Thymus (tissue), 11 donors: ENCODE measurements around the gene TMEM219. TPM values are rescaled to one million over a fixed set of nuclear protein-coding genes. Genes with fewer than 3 reads are reported as not detected.

ENCODE experiments used
- DNase-seq, 9 donors: peaks; one replicate each; pipeline ENCODE4 v3.0.0-alpha.2; 2013; ENCODE audit warnings: low spot score in 9 of 9, low read depth in 6 of 9, missing footprints in 1 of 9
- H3K27ac ChIP-seq, 2 donors: one replicate each; pipeline ENCODE4 v1.5.1; 2013; ENCODE audit warnings: control low read depth in 1 of 2, low read depth in 1 of 2, low read length in 1 of 2, mild to moderate bottlenecking in 1 of 2, moderate library complexity in 1 of 2
- H3K27me3 ChIP-seq, 2 donors: one replicate each; pipeline ENCODE4 v1.5.1; 2013; ENCODE audit warnings: low read length in 1 of 2; ENCODE audit not compliant: control insufficient read depth in 2 of 2, insufficient read depth in 1 of 2
- H3K36me3 ChIP-seq, 2 donors: one replicate each; pipeline ENCODE4 v1.5.1; 2013; ENCODE audit warnings: low read length in 1 of 2, mild to moderate bottlenecking in 1 of 2, moderate library complexity in 1 of 2; ENCODE audit not compliant: control insufficient read depth in 2 of 2, insufficient read depth in 2 of 2
- H3K4me1 ChIP-seq, 2 donors: one replicate each; pipeline ENCODE4 v1.5.1; 2013; ENCODE audit warnings: low read length in 2 of 2; ENCODE audit not compliant: control insufficient read depth in 2 of 2, insufficient read depth in 2 of 2
- H3K4me3 ChIP-seq, 2 donors: one replicate each; pipeline ENCODE4 v1.5.1; 2013; ENCODE audit warnings: low read length in 2 of 2, control low read depth in 1 of 2, mild to moderate bottlenecking in 1 of 2
- H3K9me3 ChIP-seq, 2 donors: one replicate each; pipeline ENCODE4 v1.5.1; 2013; ENCODE audit warnings: low read length in 1 of 2, mild to moderate bottlenecking in 1 of 2; ENCODE audit not compliant: control insufficient read depth in 2 of 2, insufficient read depth in 1 of 2
- WGBS: extraction: QIAGEN DNeasy Blood & Tissue Kit; methylation state at CpG from one replicate; pipeline ENCODE4 v1.1.7; 2013; 5-methylcytosine and 5-hydroxymethylcytosine counted together
- polyA plus RNA-seq: library from polyadenylated mRNA; stranded (reverse); fragments of 200-250 nt; gene quantifications from one replicate; pipeline ENCODE4 v1.2.3, GENCODE V29; 2013
- total RNA-seq: library from RNA; stranded (reverse); fragments of 120-200 nt; gene quantifications from one replicate; pipeline ENCODE4 v1.2.4, GENCODE V29; 2013
- donor health status: healthy.

TMEM219 gene
- total and polyA plus RNA-seq, 2 donors = 61.4 to 155 TPM

GRCh38 chr16:29975134-29975538 is 13.3 kb downstream of the TMEM219 start:
- Histone ChIP-seq H3K4me1 (peaks cover 22 to 36% of the 10 kb centered on the region in 2 donors), H3K27ac (peak overlapping the region in 1 of 2 donors; percentile 88), H3K9me3 (peaks cover 0 to 5% of the 10 kb centered on the region in 2 donors), H3K27me3 (no peaks in the 10 kb centered on the region), H3K36me3 (peaks cover 26 to 32% of the 10 kb centered on the region in 2 donors), H3K4me3 (peak overlapping the region; percentile 94 to 99)
- DNase-seq = no peak
- 82% methylated on average over 5 of the region's 5 CpGs for WGBS

GRCh38 chr16:29975811-29976511 is 14.1 kb downstream of the TMEM219 start:
- Histone ChIP-seq H3K4me1 (peaks cover 22 to 36% of the 10 kb centered on the region in 2 donors), H3K9me3 (peaks cover 0 to 5% of the 10 kb centered on the region in 2 donors), H3K4me3 (peak overlapping the region; percentile 3 to 5), H3K27ac (peak overlapping the region; percentile 27 to 55), H3K36me3 (peaks cover 30 to 40% of the 10 kb centered on the region in 2 donors), H3K27me3 (no peaks in the 10 kb centered on the region)
- 51% methylated on average over 6 of the region's 6 CpGs for WGBS
- DNase-seq = peak in 1 of 9 donors; percentile 30

GRCh38 chr16:29977063-29977825 is 15.4 kb downstream of the TMEM219 start:
- Histone ChIP-seq H3K27me3 (no peaks in the 10 kb centered on the region), H3K9me3 (peaks cover 0 to 5% of the 10 kb centered on the region in 2 donors), H3K4me1 (peaks cover 22 to 36% of the 10 kb centered on the region in 2 donors), H3K4me3 (no peak overlapping the region), H3K36me3 (peaks cover 39 to 49% of the 10 kb centered on the region in 2 donors), H3K27ac (no peak overlapping the region)
- WGBS = 95% methylated on average over 9 of the region's 9 CpGs
- DNase-seq = no peak

GRCh38 chr16:29978081-29978480 is 16.2 kb downstream of the TMEM219 start:
- no peak overlapping the region for H3K27ac ChIP-seq
- no peak for DNase-seq
- peaks cover 22 to 29% of the 10 kb centered on the region in 2 donors for H3K4me1 ChIP-seq
- H3K36me3 ChIP-seq = peaks cover 47 to 57% of the 10 kb centered on the region in 2 donors
- H3K4me3 ChIP-seq = no peak overlapping the region
- 98% methylated on average over 9 of the region's 9 CpGs for WGBS
- H3K9me3 ChIP-seq = peaks cover 0 to 3% of the 10 kb centered on the region in 2 donors
- no peaks in the 10 kb centered on the region for H3K27me3 ChIP-seq

GRCh38 chr16:29978564-29979270 is 16.8 kb downstream of the TMEM219 start:
- 98% methylated on average over 9 of the region's 9 CpGs for WGBS

GRCh38 chr16:29982560-29983419 is 20.9 kb downstream of the TMEM219 start:
- peaks cover 92 to 100% of the 10 kb centered on the region in 2 donors for H3K36me3 ChIP-seq

More at GRCh38 chr16:29978564-29979270, 16.8 kb downstream of the TMEM219 start:
- Histone ChIP-seq H3K4me1 (peaks cover 22 to 25% of the 10 kb centered on the region in 2 donors), H3K27me3 (no peaks in the 10 kb centered on the region), H3K27ac (no peak overlapping the region), H3K9me3 (no peaks in the 10 kb centered on the region), H3K36me3 (peaks cover 53 to 64% of the 10 kb centered on the region in 2 donors), H3K4me3 (no peak overlapping the region)
- DNase-seq = no peak

GRCh38 chr16:29983420-29984136 is 21.7 kb downstream of the TMEM219 start:
- DNase-seq = no peak
- 98% methylated on average over 12 of the region's 12 CpGs for WGBS
- H3K27ac ChIP-seq = no peak overlapping the region

More at GRCh38 chr16:29982560-29983419, 20.9 kb downstream of the TMEM219 start:
- WGBS = 96% methylated on average over 24 of the region's 24 CpGs
- no peaks in the 10 kb centered on the region for H3K27me3 ChIP-seq
- no peaks in the 10 kb centered on the region for H3K9me3 ChIP-seq
- no peak for DNase-seq
- H3K27ac ChIP-seq = no peak overlapping the region
- no peaks in the 10 kb centered on the region for H3K4me1 ChIP-seq
- H3K4me3 ChIP-seq = no peak overlapping the region

More at GRCh38 chr16:29983420-29984136, 21.7 kb downstream of the TMEM219 start:
- H3K36me3 ChIP-seq = peaks cover 92 to 100% of the 10 kb centered on the region in 2 donors
- no peaks in the 10 kb centered on the region for H3K4me1 ChIP-seq
- no peaks in the 10 kb centered on the region for H3K9me3 ChIP-seq
- no peak overlapping the region for H3K4me3 ChIP-seq
- H3K27me3 ChIP-seq = no peaks in the 10 kb centered on the region
